ENCODE data around the gene TMEM18.

Gene TMEM18

DNA sequence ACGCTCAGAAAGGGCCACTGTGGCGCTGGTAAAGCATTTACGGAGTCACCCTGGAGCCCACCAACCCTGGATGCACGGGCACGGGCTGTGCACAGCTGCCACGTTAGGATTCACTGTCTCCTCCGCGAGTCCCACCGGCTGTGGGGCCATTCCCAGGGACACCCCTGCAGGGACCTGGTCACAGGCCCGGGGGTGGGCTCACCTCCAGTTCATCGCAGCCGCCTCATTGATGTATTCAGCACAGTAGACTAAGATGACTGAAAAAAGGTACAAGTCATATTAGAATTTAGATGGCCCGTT lies 4.7 kb downstream of the TMEM18 start:
- DNase-seq (ENCODE audit: low spot score), result no peak

DNA sequence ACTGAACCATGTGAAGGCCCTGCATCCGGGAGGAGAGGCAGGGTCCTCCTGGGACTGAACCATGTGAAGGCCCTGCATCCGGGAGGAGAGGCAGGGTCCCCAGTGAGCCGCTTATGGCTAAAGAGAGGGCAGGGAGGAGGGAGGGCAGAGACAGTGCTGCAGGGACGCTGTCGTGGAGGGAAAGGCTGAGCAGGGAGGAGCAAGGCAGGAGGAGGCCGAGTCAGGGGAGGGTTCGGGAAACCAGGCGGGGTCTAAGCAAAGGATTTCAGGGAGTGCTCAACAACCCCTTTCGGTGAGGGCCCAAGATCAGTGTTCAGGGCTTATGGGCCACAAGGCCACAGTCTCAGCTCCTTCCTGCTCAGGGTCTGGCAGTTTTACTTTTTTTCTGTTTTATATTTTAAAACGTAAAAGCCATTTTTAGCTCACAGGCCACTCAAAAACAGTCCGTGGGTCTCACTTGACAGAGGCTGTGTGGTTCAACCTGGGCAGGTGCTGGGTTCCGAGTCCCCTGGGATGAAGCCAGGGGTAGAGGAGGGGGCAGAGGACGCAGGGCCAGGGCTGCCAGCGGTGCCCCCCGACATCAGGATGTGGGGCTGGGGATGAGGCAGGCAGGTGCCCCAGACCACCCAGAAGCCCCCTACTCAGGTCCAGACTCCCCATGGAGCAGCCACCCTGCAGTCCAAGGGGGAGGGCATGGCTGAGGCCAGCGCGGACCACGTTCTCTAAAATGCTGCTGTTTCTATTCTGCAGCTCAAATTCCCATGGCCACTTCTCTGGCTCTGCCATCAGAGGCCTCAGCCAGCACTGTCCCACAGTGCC lies 5.2 kb downstream of the TMEM18 start:
- DNase-seq (ENCODE audit: low spot score), result no peak

DNA sequence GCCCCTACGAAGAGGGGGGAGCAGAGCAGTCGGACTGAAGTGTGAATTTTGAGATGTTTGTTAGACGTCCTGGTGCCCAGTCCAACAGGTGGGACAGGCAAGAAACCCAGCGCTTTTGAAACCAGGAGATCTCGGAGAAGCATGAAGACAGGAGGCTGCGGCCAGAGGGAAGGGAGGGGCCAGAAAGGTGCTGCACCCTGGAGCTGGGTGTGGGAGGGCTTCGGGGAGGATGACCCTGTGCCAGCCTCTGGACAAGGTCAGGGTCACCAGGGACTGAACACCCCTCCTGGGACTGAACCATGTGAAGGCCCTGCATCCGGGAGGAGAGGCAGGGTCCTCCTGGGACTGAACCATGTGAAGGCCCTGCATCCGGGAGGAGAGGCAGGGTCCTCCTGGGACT lies 6.1 kb downstream of the TMEM18 start:
- no peak for DNase-seq (ENCODE audit: low spot score)

DNA sequence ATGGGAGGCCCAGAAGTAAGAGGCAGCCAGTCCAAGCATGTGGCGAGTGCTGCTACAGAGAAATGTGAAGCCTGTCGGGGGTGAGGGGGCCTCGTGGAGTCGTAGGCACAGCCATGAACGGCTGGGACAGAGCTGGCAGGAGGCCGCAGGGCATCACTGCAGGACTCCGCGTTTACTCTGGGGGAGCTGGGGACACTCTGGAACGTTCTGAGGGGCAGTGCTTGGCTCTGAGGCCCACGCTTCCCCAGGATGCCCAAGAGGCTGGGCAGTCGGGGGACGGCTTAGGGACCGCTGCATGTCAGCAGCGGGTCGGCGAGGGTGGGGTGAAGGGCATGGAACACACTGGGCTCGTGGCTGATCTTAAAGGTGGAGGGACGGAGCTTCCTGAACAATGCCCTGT lies 6.6 kb downstream of the TMEM18 start:
- no peak for DNase-seq (ENCODE audit: low spot score)

DNA sequence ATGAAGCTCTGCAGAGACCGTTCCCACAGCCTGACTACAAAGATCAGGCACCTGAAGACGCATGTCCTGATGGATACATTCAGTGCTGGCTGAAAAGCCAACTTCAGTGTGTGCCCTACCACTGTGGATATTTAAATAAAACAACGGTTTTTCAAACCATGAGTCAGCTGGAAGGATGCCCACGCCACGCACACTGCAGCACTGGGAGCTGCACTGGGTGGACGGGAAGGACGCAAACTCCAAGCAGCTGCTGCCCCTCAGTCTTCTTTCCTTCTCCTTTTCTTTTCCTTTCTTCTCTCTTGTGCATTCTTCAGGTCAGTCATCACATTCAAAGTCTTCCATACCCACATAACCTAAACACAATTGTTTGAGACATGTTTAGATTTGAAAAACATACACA lies 7.9 kb downstream of the TMEM18 start:
- no peak for DNase-seq (ENCODE audit: low spot score)

DNA sequence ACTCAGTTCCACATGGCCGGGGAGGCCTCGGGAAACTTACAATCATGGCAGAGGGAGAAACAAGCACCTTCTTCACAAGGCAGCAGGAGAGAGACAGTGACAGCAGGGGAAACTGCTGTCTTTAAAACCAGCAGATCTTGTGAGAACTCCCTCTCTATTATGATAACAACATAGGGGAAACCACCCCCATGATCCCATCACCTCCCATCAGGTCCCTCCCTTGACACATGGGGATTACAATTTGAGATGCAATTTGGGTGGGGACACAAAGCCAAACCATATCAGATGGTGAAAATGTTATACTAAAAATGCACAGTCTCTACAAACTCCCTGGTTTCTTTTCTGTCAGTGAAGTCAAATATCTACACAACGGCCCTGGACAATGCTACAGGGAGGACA lies 9.2 kb downstream of the TMEM18 start:
- DNase-seq (ENCODE audit: low spot score), result no peak

DNA sequence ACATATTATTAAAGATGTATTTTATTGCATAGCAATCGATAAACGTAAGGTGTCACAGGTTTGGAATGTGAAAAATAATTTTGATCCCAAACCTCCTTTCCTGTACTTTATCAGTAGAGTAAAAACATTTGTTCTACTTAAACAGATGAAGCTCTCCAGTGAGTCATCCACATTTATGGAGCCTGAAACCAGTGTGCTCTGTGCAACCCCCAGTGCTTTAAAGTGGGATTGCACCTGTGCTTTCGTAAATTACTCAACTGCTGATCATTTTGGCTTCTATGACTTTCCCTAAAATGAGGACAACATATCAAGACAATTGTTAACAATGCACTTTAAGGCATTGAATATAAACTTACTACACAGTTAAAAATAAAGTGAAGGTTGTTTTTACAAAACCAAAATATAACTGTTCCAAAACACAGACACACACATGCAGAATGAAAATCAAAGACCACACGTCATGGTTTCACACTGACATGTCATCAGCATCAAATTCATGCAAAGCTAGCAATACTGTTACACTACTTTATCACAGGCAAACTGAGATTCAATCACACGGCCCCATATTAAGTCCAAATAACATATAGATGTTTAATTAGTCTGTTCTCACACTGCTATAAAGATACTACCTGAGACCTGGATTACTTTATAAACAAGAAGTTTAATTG lies 9.7 kb downstream of the TMEM18 start:
- peak; percentile 61 for DNase-seq (ENCODE audit: low spot score)

DNA sequence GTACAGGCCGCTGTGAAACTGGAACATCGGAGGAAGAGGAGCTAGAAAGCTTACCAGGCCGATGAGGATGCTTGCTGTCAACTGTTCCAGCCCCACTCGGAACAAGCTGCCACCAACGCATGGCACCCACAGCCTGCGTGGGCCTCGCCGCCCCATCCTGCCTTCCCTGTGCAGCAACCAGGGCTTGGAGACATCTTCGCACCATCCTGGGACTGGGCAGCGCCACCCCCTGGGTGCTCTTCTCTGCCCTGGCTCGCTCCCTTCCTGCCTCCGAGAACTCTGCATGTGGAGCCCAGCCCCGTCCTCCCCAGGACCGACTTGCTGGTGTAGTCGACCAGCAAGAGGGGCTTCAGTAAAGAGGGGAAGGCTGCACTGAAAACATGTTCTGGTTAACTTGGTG lies 10.8 kb downstream of the TMEM18 start:
- no peak for DNase-seq (ENCODE audit: low spot score)

DNA sequence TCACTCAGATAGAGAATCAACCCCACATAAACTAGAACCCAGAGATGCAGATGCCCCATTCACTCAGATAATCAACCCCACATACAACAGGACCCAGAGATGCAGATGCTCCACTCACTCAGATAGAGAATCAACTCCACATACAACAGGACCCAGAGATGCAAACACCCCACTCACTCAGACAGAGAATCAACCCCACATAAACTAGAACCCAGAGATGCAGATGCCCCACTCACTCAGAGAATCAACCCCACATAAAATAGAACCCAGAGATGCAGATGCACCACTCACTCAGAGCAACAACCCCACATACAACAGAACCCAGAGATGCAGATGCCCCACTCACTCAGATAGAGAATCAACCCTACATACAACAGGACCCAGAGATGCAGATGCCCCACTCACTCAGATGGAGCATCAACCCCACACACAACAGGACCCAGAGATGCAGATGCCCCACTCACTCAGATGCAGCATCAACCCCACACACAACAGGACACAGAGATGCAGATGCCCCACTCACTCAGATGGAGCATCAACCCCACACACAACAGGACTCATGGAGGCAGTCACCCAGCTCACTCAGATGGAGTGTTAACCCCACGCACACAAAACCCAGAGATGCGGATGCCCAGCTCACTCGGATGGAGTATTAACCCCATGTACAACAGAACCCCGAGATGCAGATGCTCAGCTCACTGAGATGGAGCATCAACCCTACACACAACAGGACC lies 11.7 kb downstream of the TMEM18 start:
- no peak for DNase-seq (ENCODE audit: low spot score)

DNA sequence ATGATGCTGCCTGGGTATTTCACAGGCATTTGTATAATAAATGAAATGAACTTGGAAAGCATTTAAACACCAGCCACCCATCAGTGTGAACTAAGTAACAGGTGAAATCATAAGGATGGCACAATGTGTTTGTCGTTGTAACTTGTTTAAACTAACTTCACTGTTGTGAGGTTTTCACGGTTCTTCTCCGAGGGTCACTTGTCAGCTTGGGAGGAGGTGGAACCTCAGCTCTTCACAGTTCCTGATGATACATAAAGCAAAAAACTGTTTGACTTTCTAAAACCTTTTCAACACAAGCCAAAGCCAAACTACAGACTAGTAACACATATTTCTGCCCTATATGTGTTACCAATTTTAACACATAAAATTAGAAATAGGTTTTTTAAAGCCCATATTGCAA lies 13.1 kb downstream of the TMEM18 start:
- DNase-seq (ENCODE audit: low spot score), result no peak

DNA sequence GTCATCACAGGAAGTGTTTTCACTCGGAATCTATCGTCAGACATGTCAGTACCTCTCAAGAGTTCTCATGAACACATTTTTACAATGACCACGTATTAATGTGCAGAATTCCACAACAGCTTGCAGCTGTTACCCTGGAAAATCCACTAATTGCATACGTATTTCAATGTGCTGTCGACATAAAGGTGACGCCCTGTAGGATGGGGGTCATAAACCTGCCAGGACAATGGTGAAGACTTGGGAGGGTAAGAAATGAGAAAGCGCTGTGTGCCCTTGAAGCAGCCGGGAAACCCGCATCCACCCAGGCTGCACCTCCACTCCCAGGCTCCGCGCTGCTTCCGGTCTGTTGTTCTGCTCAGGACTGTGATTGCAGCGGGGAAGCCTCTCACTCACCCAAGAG lies 14.0 kb downstream of the TMEM18 start:
- DNase-seq (ENCODE audit: low spot score), result no peak

DNA sequence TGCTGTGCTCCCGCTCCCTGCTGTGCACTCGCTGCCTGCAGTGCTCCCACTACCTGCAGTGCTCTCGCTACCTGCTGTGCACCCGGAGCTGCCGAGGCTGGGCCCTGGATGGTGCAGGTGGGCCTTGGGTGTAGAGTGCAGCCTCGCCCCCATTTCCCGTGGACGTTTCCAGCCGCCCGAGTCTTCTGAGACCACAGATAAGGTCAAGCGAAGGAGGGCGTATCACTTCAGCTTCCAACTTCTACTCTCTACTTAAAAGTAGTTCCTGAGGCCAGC lies 15.9 kb downstream of the TMEM18 start:
- DNase-seq (ENCODE audit: low spot score), result no peak

DNA sequence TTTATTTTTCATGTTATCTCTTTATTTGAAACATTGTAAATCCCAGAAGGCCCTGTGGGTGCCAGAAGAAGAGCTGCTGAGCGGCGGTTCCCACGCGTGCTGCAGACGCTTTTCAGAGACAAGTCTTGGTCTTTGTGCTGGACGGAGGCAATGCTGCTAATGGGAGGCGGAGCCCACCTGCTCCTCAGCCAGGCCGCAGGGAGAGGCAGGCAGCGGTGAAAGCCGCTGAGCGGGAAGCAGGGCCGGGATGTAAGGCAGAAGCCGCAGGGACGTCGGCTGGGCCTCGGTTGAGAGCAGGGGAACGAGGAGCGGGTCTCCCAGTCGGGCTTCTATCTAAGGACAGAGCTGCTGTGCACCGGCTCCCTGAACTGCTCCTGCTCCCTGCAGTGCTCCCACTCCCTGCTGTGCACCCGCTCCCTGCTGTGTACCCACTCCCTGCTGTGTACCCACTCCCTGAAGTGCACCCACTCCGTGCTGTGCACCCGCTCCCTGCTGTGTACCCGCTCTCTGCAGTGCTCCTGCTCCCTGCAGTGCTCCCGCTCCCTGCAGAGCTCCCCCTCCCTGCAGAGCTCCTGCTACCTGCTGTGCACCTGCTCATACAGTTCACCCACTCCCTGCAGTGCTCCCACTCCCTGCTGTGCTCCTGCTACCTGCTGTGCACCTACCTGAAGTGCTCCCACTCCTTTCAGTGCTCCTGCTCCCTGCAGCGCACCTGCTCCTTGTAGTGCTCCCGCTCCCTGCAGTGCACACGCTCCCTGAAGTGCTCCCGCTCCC lies 16.4 kb downstream of the TMEM18 start:
- DNase-seq (ENCODE audit: low spot score), result no peak

DNA sequence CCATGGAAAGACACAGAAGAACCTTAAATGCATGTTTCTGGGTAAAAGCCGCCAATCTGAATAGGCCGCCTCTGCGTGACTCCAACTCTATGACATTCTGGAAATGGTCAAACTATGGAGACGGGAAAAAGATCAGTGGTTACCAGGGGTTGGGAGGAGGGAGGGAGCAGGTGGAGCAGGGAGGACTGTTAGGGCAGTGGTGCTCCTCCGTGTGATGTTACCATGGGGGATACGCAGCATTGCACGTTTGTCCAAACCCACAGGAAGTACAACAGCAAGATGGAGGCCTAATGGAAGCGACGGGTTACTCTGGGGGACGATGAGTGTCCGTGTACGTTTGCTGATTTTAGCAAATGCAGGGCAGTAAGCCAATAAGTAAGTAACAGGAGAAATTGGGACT lies 17.2 kb downstream of the TMEM18 start:
- no peak for DNase-seq (ENCODE audit: low spot score)

DNA sequence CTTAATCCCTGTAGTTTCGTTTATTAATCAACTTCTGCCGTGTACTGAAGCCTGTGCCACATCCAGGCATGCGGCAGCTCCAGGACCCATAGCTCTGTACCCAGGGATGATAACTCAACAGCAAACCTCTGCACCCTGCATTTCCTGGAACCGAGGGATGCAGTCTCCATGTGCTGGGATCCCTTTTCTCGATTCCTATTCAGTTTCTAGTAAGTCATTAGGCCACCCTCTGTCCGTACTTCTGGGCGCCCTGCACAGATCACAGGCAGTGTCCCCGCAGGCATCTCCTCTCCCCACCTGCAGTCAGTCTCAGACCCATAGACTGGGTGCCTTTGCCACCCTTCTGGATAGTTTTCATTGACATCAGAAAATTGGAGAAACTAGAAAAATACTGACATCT lies 18.8 kb downstream of the TMEM18 start:
- no peak for DNase-seq (ENCODE audit: low spot score)

DNA sequence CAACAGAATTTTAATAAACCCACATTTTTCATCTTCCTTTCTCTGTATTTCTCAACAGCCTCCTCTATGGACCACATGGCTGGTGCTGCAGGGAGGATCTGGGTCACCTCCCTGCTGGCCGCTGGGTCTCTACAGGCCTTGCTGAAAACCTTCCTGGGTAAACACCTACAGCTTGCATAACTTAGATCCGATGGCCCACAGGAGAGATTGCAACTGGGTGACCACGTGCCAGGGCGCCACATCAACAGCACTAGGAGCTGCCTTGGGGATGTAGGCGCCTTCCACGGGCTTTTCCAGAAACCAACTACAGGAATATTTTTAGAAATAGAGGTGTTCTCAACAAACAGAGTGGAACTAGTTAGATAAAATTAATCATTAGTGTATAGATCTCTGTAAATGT lies 19.4 kb downstream of the TMEM18 start:
- DNase-seq (ENCODE audit: low spot score), result no peak

DNA sequence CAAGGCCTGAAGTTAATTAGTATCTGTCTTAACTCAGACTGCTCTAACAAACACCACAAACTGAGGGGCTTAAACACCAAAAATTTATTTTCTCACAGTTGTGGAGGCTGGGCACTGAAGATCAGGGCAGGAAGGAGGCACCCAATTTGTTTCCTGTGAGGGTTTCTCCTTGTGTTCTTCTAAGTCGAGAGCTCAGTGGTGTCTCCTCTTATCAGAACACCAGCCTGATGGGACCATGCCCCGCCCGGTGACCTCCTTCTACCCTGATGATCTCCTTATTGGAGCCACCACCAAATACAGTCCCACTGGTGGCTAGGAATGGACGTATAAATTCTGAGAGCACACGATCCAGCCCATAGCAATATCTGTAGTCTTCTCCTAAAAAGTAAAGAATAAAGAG lies 20.5 kb downstream of the TMEM18 start:
- no peak for DNase-seq (ENCODE audit: low spot score)

DNA sequence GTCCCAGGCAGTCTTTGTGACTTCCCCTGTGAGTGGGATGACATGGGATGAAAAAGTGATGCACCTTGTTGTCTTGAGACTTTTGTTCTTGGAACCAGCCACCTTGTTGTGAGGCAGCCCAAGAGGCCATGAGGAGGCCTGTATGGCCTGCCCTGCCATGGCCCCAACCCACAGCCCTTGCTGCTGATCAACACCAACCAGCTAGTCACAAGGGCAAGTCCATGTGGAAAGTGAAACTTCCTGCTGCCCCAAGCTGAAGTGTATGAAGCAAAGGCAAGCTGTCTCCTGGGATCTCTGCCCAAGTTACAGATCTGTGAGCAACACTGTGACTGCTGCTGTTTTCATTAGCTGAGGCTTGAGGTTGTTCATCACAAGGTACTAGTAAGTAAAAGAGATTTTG lies 21.6 kb downstream of the TMEM18 start:
- no peak for DNase-seq (ENCODE audit: low spot score)

DNA sequence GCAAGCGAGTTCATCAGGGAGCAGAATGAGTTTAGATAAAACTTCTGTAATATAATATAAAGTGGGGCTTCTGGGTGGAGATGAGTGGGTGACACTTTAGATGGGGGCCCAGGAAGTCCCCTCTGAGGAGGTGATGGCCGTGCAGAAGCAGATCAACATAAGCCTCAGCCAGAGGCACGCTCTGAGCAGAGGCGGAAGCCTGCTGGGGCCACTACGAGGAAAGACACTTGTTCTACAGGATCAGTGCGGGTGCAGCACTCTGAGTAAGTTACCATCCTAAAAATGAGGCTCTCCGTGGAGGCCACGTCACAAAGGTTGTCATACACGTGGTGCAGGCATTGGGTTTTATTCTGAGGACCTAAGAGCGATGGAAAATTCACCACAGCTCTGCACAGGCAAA lies 22.3 kb downstream of the TMEM18 start:
- DNase-seq (ENCODE audit: low spot score), result no peak

DNA sequence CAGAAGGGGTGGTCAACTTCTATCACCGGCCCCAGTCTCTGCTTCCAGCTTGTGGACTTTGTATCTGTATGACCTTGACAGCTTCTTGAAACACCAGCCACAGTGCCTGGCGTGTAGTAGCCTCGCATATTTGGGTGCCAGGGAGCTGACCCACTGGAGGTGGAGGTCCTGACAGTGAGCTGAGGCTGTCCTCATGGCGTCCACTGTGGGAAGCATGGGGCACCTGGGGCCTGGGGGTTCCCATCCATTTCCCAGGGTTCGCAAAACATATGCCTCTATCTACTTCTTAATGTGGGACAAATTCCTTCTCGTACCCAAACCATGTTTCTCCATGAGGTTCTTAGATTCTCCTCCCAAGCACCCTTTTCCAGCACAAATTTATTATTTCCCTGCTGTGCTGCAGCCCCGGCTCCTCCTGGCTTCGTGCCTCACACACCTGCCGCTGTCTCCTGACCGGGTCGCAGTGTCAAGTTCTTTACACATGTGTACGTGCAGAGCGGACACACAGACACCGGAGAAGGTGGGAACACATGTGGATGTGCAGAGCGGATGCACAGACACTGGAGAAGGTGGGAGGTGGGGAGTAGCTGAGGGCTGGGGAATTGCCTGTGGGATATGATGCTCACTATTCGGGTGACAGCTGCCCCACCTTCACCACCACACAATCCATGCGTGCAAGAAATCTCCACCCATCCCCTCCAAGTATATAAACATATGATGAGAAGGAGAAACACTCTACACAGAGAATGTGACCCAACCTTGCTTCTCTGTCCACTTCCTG lies 23.4 kb downstream of the TMEM18 start:
- no peak for DNase-seq (ENCODE audit: low spot score)

DNA sequence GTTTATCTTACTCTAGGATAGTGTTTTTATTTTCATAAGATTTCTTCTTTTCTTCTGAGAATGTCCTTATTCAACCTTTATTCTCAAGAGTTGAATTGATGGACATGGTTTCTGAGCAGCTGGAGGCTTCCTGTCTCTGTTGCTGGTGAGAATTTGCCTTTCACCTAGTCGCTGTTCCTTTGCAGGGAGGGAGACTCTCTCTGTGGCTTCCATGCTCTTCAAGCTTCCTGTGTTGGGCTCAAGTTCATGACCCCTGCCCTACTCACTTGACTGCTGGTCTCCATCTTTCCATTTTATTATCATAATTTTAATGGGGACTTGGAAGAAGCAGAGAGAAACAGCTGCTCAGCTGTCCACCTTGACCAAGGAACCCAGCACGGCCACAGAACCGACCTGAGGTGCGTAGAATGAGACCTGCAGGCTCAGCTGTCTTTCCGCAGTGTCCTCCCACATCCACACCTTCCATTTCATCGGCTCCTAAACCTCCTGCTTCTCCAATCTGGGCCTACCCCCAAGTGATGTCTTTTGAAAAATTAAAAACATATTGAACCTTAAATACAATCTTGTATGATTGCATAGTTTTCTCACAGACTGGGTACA lies 24.2 kb downstream of the TMEM18 start:
- DNase-seq (ENCODE audit: low spot score), result no peak

DNA sequence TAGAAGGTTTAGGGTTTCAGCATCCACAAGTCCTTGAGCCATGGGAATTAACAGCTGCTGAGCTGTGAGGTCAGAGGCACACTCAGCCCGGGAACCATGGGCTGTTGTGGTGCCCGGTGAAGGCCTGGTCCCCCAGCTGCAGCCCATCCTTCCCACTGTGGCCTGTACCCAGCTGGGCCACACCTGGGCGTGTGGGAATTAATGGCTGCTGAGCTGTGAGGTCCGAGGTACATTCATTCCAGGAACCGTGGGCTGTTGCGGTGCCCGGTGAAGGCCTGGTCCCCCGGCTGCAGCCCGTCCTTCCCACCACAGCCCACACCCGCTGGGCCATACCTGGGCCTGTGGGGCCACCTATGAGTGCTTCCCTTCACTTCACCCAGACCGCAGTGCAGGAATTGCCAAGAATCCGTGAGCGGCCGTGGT lies 25.2 kb downstream of the TMEM18 start:
- DNase-seq (ENCODE audit: low spot score), result no peak

All from NAMALWA (cell line).